ENCODE data around the gene FCGR2B. TPM values are rescaled to one million over a fixed set of nuclear protein-coding genes. Genes with fewer than 3 reads are reported as not detected.

FCGR2B gene
- total and polyA plus RNA-seq, 2 of the 13 experiments (the other 11 are each of a cell fraction or from before 2014, with no cell fraction given) = not detected

DNA sequence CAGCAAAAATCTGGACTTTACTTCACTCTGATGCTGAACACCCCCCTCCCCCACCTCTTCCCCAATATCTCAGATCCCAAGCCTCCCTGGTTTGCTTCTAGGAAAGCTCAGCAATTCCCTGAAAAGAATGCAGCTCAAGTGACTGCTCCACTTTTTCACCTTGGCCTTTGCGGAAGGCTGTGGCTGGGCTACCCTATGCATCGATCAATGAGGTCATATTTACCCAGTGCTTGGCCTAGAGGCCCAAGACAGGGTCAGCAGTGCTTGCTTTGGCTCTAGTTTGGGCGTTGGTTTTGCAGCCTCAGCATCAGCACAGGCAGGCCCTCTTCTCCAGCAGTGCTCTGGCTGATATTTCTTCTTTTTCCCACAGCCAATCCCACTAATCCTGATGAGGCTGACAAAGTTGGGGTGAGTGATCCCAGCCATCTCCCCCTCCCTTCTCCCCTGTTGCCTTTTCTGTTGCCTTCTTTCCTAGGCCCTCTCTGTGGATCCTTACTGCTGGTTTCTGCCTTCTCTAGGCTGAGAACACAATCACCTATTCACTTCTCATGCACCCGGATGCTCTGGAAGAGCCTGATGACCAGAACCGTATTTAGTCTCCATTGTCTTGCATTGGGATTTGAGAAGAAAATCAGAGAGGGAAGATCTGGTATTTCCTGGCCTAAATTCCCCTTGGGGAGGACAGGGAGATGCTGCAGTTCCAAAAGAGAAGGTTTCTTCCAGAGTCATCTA, 14.2 kb downstream of the FCGR2B start (continued):
- TF ChIP-seq, protein P1, sequence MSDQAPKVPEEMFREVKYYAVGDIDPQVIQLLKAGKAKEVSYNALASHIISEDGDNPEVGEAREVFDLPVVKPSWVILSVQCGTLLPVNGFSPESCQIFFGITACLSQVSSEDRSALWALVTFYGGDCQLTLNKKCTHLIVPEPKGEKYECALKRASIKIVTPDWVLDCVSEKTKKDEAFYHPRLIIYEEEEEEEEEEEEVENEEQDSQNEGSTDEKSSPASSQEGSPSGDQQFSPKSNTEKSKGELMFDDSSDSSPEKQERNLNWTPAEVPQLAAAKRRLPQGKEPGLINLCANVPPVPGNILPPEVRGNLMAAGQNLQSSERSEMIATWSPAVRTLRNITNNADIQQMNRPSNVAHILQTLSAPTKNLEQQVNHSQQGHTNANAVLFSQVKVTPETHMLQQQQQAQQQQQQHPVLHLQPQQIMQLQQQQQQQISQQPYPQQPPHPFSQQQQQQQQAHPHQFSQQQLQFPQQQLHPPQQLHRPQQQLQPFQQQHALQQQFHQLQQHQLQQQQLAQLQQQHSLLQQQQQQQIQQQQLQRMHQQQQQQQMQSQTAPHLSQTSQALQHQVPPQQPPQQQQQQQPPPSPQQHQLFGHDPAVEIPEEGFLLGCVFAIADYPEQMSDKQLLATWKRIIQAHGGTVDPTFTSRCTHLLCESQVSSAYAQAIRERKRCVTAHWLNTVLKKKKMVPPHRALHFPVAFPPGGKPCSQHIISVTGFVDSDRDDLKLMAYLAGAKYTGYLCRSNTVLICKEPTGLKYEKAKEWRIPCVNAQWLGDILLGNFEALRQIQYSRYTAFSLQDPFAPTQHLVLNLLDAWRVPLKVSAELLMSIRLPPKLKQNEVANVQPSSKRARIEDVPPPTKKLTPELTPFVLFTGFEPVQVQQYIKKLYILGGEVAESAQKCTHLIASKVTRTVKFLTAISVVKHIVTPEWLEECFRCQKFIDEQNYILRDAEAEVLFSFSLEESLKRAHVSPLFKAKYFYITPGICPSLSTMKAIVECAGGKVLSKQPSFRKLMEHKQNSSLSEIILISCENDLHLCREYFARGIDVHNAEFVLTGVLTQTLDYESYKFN (CRISPR knock-in tag; conservative IDR thresholded peaks at IDR 0.05) = peak; percentile 57
- TF ChIP-seq TRIM24 (CRISPR knock-in tag; IDR thresholded peaks at IDR 0.05) = no peak
- TF ChIP-seq, protein P2, sequence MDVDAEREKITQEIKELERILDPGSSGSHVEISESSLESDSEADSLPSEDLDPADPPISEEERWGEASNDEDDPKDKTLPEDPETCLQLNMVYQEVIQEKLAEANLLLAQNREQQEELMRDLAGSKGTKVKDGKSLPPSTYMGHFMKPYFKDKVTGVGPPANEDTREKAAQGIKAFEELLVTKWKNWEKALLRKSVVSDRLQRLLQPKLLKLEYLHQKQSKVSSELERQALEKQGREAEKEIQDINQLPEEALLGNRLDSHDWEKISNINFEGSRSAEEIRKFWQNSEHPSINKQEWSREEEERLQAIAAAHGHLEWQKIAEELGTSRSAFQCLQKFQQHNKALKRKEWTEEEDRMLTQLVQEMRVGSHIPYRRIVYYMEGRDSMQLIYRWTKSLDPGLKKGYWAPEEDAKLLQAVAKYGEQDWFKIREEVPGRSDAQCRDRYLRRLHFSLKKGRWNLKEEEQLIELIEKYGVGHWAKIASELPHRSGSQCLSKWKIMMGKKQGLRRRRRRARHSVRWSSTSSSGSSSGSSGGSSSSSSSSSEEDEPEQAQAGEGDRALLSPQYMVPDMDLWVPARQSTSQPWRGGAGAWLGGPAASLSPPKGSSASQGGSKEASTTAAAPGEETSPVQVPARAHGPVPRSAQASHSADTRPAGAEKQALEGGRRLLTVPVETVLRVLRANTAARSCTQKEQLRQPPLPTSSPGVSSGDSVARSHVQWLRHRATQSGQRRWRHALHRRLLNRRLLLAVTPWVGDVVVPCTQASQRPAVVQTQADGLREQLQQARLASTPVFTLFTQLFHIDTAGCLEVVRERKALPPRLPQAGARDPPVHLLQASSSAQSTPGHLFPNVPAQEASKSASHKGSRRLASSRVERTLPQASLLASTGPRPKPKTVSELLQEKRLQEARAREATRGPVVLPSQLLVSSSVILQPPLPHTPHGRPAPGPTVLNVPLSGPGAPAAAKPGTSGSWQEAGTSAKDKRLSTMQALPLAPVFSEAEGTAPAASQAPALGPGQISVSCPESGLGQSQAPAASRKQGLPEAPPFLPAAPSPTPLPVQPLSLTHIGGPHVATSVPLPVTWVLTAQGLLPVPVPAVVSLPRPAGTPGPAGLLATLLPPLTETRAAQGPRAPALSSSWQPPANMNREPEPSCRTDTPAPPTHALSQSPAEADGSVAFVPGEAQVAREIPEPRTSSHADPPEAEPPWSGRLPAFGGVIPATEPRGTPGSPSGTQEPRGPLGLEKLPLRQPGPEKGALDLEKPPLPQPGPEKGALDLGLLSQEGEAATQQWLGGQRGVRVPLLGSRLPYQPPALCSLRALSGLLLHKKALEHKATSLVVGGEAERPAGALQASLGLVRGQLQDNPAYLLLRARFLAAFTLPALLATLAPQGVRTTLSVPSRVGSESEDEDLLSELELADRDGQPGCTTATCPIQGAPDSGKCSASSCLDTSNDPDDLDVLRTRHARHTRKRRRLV (CRISPR knock-in tag; IDR thresholded peaks at IDR 0.05) = no peak
- TF ChIP-seq HHEX (CRISPR knock-in tag; IDR thresholded peaks at IDR 0.05) = no peak
- no peak for TF ChIP-seq NRL (CRISPR knock-in tag; IDR thresholded peaks at IDR 0.05; ENCODE audit: borderline replicate concordance)
- TF ChIP-seq, protein P3, sequence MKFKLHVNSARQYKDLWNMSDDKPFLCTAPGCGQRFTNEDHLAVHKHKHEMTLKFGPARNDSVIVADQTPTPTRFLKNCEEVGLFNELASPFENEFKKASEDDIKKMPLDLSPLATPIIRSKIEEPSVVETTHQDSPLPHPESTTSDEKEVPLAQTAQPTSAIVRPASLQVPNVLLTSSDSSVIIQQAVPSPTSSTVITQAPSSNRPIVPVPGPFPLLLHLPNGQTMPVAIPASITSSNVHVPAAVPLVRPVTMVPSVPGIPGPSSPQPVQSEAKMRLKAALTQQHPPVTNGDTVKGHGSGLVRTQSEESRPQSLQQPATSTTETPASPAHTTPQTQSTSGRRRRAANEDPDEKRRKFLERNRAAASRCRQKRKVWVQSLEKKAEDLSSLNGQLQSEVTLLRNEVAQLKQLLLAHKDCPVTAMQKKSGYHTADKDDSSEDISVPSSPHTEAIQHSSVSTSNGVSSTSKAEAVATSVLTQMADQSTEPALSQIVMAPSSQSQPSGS (CRISPR knock-in tag; IDR thresholded peaks at IDR 0.05) = peak; percentile 52; the same call in 1 of the 2 replicates
- TF ChIP-seq ZNF7 (CRISPR knock-in tag; IDR thresholded peaks at IDR 0.05) = no peak
- TF ChIP-seq, protein P4, sequence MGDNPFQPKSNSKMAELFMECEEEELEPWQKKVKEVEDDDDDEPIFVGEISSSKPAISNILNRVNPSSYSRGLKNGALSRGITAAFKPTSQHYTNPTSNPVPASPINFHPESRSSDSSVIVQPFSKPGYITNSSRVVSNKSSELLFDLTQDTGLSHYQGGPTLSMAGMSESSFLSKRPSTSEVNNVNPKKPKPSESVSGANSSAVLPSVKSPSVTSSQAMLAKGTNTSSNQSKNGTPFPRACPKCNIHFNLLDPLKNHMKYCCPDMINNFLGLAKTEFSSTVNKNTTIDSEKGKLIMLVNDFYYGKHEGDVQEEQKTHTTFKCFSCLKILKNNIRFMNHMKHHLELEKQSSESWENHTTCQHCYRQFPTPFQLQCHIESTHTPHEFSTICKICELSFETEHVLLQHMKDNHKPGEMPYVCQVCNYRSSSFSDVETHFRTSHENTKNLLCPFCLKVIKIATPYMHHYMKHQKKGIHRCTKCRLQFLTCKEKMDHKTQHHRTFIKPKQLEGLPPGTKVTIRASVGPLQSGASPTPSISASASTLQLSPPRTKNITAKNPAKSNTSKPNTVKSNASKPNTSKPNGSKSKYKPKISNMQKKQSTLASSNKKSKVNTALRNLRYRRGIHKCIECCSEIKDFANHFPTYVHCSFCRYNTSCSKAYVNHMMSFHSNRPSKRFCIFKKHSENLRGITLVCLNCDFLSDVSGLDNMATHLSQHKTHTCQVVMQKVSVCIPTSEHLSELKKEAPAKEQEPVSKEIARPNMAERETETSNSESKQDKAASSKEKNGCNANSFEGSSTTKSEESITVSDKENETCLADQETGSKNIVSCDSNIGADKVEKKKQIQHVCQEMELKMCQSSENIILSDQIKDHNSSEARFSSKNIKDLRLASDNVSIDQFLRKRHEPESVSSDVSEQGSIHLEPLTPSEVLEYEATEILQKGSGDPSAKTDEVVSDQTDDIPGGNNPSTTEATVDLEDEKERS (CRISPR knock-in tag; IDR thresholded peaks at IDR 0.05) = no peak
- no peak for TF ChIP-seq TBX3 (IDR thresholded peaks at IDR 0.05; ENCODE audit: borderline replicate concordance)
- TF ChIP-seq SMYD3 (CRISPR knock-in tag; IDR thresholded peaks at IDR 0.05) = no peak
- no peak for TF ChIP-seq ZNF343 (CRISPR knock-in tag; IDR thresholded peaks at IDR 0.05)
- TF ChIP-seq PRPF4 (IDR thresholded peaks at IDR 0.05; ENCODE audit: low read depth, low read length, poor library complexity, severe bottlenecking) = no peak
- no peak for TF ChIP-seq STAT5B (CRISPR knock-in tag; IDR thresholded peaks at IDR 0.05)
- no peak for TF ChIP-seq HOXA5 (CRISPR knock-in tag; IDR thresholded peaks at IDR 0.05)
- TF ChIP-seq GLI4 (CRISPR knock-in tag; IDR thresholded peaks at IDR 0.05; ENCODE audit: borderline replicate concordance) = no peak
- TF ChIP-seq GTF3A (CRISPR knock-in tag; conservative IDR thresholded peaks at IDR 0.05) = no peak
